Measurements from ENCODE around the gene KLF17.

DNA sequence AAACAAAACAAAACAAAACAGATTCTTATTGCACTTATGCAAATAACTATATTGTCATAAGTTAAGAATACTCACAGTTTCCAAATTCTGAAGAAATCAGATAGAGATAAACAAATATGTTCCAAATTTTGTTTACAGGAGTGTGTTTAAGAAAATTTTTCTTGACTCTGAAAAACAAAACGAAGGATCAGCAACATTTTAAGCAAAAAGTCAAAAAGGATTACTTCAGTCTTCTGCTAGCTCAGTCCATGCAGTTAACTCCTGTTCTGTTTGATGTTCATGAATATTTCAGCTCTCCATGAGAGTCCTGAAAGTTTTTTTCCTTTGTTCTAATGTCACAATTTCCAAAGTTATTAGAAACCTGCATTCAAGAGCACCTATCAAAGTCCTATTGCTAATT lies 56.0 kb downstream of the KLF17 start:
- TF ChIP-seq RAD21 (IDR thresholded peaks at IDR 0.05; ENCODE audit: low read depth) (no peak), EP300 (IDR thresholded peaks at IDR 0.05; ENCODE audit: borderline replicate concordance) (no peak), YY1 (IDR thresholded peaks at IDR 0.05; ENCODE audit: low read depth) (no peak), CEBPB (IDR thresholded peaks at IDR 0.05) (no peak), TAF1 (IDR thresholded peaks at IDR 0.05; ENCODE audit: low read depth) (no peak), REST (IDR thresholded peaks at IDR 0.05; ENCODE audit: low read depth) (no peak), TEAD4 (IDR thresholded peaks at IDR 0.05) (no peak), MAX (IDR thresholded peaks at IDR 0.05) (no peak), NFIC (IDR thresholded peaks at IDR 0.05) (no peak), EGR1 (IDR thresholded peaks at IDR 0.05) (no peak), TCF12 (IDR thresholded peaks at IDR 0.05; ENCODE audit: low read depth) (no peak)
- TF ChIP-seq, protein P1, sequence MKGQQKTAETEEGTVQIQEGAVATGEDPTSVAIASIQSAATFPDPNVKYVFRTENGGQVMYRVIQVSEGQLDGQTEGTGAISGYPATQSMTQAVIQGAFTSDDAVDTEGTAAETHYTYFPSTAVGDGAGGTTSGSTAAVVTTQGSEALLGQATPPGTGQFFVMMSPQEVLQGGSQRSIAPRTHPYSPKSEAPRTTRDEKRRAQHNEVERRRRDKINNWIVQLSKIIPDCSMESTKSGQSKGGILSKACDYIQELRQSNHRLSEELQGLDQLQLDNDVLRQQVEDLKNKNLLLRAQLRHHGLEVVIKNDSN (IDR thresholded peaks at IDR 0.05), result no peak
